ENCODE results near the gene OPCML. TPM values are rescaled to one million over a fixed set of nuclear protein-coding genes. Genes with fewer than 3 reads are reported as not detected.

Gene OPCML
- total RNA-seq, 1 experiment from 2014 or later = not detected

GRCh38 chr11:133162227-133162626 lies 370.1 kb downstream of the OPCML start:
- ATAC-seq (no peak), DNase-seq (ENCODE audit: low read depth, low spot score) (no peak)
- Histone ChIP-seq H3K9me3 (ENCODE audit: control insufficient read depth, insufficient read depth, low read depth, low read length) (no peaks in the 10 kb centered on the region), H3K36me3 (ENCODE audit: control insufficient read depth, insufficient read depth, low read length) (no peaks in the 10 kb centered on the region), H3K4me3 (ENCODE audit: low read depth in 2 of 2, low read length in 2 of 2) (no peak overlapping the region), H3K27me3 (ENCODE audit: control insufficient read depth, insufficient read depth, low read length) (peaks cover 8% of the 10 kb centered on the region), H3K27ac (ENCODE audit: low read length) (no peak overlapping the region), H3K4me1 (ENCODE audit: control insufficient read depth, insufficient read depth, low read length) (no peaks in the 10 kb centered on the region)
- in situ Hi-C loops (cut with HindIII; ENCODE audit: low pct_unique_long_range_greater_than_20kb, low sequenced_read_pairs) = no loop called here
- POLR2A ChIA-PET = no interaction called here
- CTCF ChIA-PET = no interaction called here
- intact Hi-C loops (cut with micrococcal nuclease; ENCODE audit: unreplicated experiment) = loop anchor here (2.0 kb wide), 1 partner anchor 83 kb away; no protein-coding TSS in a partner anchor
- TF ChIP-seq TCF7L2 (IDR thresholded peaks at IDR 0.05; ENCODE audit: low read depth, low read length) (no peak), POLR2AphosphoS5 (IDR thresholded peaks at IDR 0.05; ENCODE audit: low read depth, low read length) (no peak), SIN3A (IDR thresholded peaks at IDR 0.05; ENCODE audit: borderline replicate concordance, insufficient read depth, low read depth, low read length) (no peak)
- TF ChIP-seq, protein P1, sequence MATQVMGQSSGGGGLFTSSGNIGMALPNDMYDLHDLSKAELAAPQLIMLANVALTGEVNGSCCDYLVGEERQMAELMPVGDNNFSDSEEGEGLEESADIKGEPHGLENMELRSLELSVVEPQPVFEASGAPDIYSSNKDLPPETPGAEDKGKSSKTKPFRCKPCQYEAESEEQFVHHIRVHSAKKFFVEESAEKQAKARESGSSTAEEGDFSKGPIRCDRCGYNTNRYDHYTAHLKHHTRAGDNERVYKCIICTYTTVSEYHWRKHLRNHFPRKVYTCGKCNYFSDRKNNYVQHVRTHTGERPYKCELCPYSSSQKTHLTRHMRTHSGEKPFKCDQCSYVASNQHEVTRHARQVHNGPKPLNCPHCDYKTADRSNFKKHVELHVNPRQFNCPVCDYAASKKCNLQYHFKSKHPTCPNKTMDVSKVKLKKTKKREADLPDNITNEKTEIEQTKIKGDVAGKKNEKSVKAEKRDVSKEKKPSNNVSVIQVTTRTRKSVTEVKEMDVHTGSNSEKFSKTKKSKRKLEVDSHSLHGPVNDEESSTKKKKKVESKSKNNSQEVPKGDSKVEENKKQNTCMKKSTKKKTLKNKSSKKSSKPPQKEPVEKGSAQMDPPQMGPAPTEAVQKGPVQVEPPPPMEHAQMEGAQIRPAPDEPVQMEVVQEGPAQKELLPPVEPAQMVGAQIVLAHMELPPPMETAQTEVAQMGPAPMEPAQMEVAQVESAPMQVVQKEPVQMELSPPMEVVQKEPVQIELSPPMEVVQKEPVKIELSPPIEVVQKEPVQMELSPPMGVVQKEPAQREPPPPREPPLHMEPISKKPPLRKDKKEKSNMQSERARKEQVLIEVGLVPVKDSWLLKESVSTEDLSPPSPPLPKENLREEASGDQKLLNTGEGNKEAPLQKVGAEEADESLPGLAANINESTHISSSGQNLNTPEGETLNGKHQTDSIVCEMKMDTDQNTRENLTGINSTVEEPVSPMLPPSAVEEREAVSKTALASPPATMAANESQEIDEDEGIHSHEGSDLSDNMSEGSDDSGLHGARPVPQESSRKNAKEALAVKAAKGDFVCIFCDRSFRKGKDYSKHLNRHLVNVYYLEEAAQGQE (IDR thresholded peaks at IDR 0.05; ENCODE audit: insufficient read depth in 1 of 2, low read depth in 2 of 2, low read length in 1 of 2) = no peak
- TF ChIP-seq, protein P2, sequence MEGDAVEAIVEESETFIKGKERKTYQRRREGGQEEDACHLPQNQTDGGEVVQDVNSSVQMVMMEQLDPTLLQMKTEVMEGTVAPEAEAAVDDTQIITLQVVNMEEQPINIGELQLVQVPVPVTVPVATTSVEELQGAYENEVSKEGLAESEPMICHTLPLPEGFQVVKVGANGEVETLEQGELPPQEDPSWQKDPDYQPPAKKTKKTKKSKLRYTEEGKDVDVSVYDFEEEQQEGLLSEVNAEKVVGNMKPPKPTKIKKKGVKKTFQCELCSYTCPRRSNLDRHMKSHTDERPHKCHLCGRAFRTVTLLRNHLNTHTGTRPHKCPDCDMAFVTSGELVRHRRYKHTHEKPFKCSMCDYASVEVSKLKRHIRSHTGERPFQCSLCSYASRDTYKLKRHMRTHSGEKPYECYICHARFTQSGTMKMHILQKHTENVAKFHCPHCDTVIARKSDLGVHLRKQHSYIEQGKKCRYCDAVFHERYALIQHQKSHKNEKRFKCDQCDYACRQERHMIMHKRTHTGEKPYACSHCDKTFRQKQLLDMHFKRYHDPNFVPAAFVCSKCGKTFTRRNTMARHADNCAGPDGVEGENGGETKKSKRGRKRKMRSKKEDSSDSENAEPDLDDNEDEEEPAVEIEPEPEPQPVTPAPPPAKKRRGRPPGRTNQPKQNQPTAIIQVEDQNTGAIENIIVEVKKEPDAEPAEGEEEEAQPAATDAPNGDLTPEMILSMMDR (IDR thresholded peaks at IDR 0.05) = no peak
- no TSS peak for BruUV-seq (replicated peaks)

DNA sequence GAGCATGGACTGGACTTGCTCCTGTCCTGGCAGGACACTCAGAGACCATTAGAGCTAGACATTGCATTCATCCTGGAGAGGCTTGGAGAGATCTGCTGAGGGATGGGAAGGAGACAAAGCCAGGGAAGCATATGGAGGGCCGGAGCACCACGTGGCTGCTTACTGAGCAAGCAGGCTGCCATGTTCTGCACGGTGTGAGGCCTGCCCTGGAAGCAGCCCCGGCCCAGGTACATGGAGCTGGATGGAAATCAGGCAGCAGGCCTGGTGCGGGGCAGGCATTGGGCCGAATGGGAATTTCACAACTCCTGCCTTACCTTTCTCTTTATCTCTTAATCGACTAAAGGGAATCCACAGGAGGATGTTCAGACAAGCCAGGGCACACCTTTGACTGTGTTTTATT lies 371.5 kb downstream of the OPCML start:
- intact Hi-C loops (cut with micrococcal nuclease; ENCODE audit: unreplicated experiment) = no loop called here
- no TSS peak for BruUV-seq (replicated peaks)

More for the DNA sequence above, 371.5 kb downstream of the OPCML start:
- ChIA-PET CTCF (no interaction called here), POLR2A (no interaction called here)
- TF ChIP-seq SIN3A (IDR thresholded peaks at IDR 0.05; ENCODE audit: borderline replicate concordance, insufficient read depth, low read depth, low read length) (no peak), POLR2AphosphoS5 (IDR thresholded peaks at IDR 0.05; ENCODE audit: low read depth, low read length) (no peak), TCF7L2 (IDR thresholded peaks at IDR 0.05; ENCODE audit: low read depth, low read length) (no peak)
- TF ChIP-seq, protein P2 (IDR thresholded peaks at IDR 0.05) = no peak
- no peak overlapping the region for H3K4me3 ChIP-seq (ENCODE audit: low read depth in 2 of 2, low read length in 2 of 2)
- H3K36me3 ChIP-seq (ENCODE audit: control insufficient read depth, insufficient read depth, low read length) = no peaks in the 10 kb centered on the region
- H3K27ac ChIP-seq (ENCODE audit: low read length) = no peak overlapping the region
- in situ Hi-C loops (cut with HindIII; ENCODE audit: low pct_unique_long_range_greater_than_20kb, low sequenced_read_pairs) = no loop called here
- DNase-seq (ENCODE audit: low read depth, low spot score) = no peak
- H3K4me1 ChIP-seq (ENCODE audit: control insufficient read depth, insufficient read depth, low read length) = no peaks in the 10 kb centered on the region
- no peak for ATAC-seq
- H3K27me3 ChIP-seq (ENCODE audit: control insufficient read depth, insufficient read depth, low read length) = peaks cover 13% of the 10 kb centered on the region
- H3K9me3 ChIP-seq (ENCODE audit: control insufficient read depth, insufficient read depth, low read depth, low read length) = no peaks in the 10 kb centered on the region
